Mesodermal cell (in vitro differentiated cells): Measurements from ENCODE around the gene SLC6A9.

Source experiments
- H3K27ac ChIP-seq: 2 replicates; pipeline ENCODE4 v1.7.0; 2013; ENCODE audit warnings: mild to moderate bottlenecking, low read depth, low read length, moderate library complexity; ENCODE audit not compliant: severe bottlenecking
- H3K36me3 ChIP-seq: 2 replicates; pipeline ENCODE4 v1.7.1; 2013; ENCODE audit warnings: mild to moderate bottlenecking, low read length, moderate library complexity; ENCODE audit not compliant: control insufficient read depth, insufficient read depth
- H3K4me1 ChIP-seq: one replicate; pipeline ENCODE4 v1.7.1; 2013; ENCODE audit warnings: mild to moderate bottlenecking, low read length; ENCODE audit not compliant: insufficient read depth, control insufficient read depth, poor library complexity, severe bottlenecking
- H3K4me3 ChIP-seq: 2 replicates; pipeline ENCODE4 v1.7.0; 2013; ENCODE audit warnings: low read length, control low read depth, mild to moderate bottlenecking; ENCODE audit not compliant: insufficient read depth, poor library complexity, severe bottlenecking; ENCODE audit errors: extremely low read depth
- H3K9me3 ChIP-seq: 2 replicates; pipeline ENCODE4 v1.7.1; 2013; ENCODE audit warnings: mild to moderate bottlenecking, low read length, moderate library complexity; ENCODE audit not compliant: control insufficient read depth
- WGBS, 2 experiments: methylation state at CpG; one replicate each; pipeline ENCODE4 v1.1.5; 2013; ENCODE audit warnings: missing lambda C conversion rate in 2 of 2; ENCODE audit not compliant: insufficient coverage in 2 of 2; 5-methylcytosine and 5-hydroxymethylcytosine counted together

Gene SLC6A9

GRCh38 chr1:44029260-44029910 is 1.9 kb downstream of the SLC6A9 start:
- H3K4me3 ChIP-seq = peak overlapping the region; percentile 87
- 37 to 43% methylated on average over 15 to 17 of the region's 17 CpGs for WGBS, 2 experiments
- H3K4me1 ChIP-seq = peaks cover 10% of the 10 kb centered on the region

DNA sequence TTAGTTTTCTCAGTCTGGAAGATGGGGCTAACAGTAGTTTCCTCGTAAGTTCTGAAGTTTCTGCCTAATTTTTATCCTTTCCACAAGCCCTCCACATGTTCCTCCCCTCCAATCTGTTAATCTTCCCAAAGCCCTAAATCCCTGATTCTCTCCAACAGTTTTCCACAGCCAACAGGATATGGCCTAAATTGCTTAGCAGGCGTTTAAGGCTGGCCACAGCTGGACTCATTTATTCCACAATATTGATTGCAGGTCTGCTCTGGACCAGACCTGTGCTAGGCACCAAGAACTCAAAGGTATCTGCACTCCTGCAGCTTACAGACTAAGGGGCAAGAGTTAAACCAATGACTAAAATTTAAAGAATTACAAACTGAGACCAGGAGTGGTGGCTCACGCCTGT is 3.9 kb downstream of the SLC6A9 start:
- Histone ChIP-seq H3K9me3 (no peaks in the 10 kb centered on the region), H3K4me3 (no peak overlapping the region), H3K27ac (no peak overlapping the region), H3K36me3 (peaks cover 15% of the 10 kb centered on the region), H3K4me1 (peaks cover 10% of the 10 kb centered on the region)
- WGBS, 2 experiments = 93 to 100% methylated on average over 2 to 3 of the region's 3 CpGs

More at GRCh38 chr1:44029260-44029910, 1.9 kb downstream of the SLC6A9 start:
- no peaks in the 10 kb centered on the region for H3K9me3 ChIP-seq
- peaks cover 6% of the 10 kb centered on the region for H3K36me3 ChIP-seq
- H3K27ac ChIP-seq = peak overlapping the region; percentile 91

DNA sequence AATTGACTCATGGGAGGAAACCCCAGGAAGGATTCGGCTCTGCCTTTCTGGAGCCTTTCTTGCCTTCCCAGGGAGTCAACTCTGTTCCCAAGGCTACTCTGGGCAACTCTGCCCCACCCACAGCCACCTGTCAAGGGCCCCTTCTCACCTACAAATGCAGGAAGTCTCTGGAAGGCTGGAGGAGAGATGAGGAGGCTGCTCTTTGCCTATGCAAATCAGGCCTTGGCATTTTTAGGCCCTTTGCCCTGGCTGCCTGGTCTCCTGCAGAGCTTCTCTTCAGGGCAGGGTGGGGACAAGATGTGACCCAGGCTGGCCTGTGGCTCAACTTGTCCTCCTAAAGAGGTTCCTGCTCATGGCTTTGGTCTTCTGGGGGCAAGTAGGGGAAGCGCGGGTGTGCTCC is 5.4 kb downstream of the SLC6A9 start:
- WGBS, 2 experiments = 100% methylated on average over 1 of the region's 3 CpGs
- Histone ChIP-seq H3K36me3 (peaks cover 26% of the 10 kb centered on the region), H3K27ac (no peak overlapping the region), H3K9me3 (no peaks in the 10 kb centered on the region), H3K4me1 (peaks cover 5% of the 10 kb centered on the region), H3K4me3 (no peak overlapping the region)

GRCh38 chr1:44024903-44025525 is 6.2 kb downstream of the SLC6A9 start:
- Histone ChIP-seq H3K4me3 (no peak overlapping the region), H3K36me3 (peaks cover 26% of the 10 kb centered on the region), H3K4me1 (peaks cover 5% of the 10 kb centered on the region), H3K27ac (no peak overlapping the region), H3K9me3 (no peaks in the 10 kb centered on the region)
- 88 to 96% methylated on average over 13 of the region's 13 CpGs for whole genome bisulfite sequencing, 2 experiments

- WGBS, 2 experiments = 96% methylated on average over 11 to 13 of the region's 14 CpGs
- no peak overlapping the region for H3K4me3 ChIP-seq
- H3K9me3 ChIP-seq = no peaks in the 10 kb centered on the region
- H3K36me3 ChIP-seq = peaks cover 26% of the 10 kb centered on the region
- peaks cover 5% of the 10 kb centered on the region for H3K4me1 ChIP-seq
- H3K27ac ChIP-seq = no peak overlapping the region
These were observed 7.0 kb downstream of the SLC6A9 start for GRCh38 chr1:44024031-44024902.

DNA sequence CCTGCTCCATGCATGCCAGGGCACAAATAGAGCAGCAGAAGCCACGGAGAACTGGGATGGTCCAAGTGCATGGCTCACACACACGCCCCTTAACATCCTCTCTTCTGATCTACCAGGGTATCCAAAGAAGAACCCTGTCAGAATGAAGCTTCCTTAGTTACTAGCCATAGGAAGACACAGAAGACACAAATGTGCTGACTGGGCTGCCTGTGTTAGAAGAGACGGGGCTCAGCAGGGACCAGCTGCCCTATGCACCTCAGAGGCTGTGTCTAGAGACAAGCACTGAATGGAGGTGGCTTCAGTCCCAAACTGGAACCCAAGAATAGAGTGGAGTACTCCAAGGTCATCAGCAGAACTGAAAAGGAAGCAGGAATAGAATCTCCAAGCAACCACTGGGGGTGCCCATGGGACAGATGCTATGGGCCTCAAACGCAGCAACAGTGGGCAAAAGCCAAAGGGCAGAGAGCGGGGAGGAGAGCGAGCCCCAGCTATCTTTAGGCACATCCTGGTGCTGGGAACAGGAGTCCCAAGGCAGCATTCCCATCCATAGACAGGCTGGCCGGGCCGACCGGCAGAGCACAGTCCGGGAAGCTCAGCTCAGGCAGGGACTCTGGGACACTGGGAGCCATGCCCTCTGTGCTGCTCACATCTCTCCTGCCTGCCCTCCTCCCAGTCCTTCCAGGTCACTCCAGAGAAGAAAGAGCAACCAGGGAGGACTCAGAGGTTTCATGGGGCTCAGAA is 9.5 kb downstream of the SLC6A9 start:
- H3K4me3 ChIP-seq = no peak overlapping the region
- H3K36me3 ChIP-seq = peaks cover 22% of the 10 kb centered on the region
- no peaks in the 10 kb centered on the region for H3K9me3 ChIP-seq
- WGBS, 2 experiments = 92 to 94% methylated on average over 8 to 10 of the region's 10 CpGs
- H3K4me1 ChIP-seq = no peaks in the 10 kb centered on the region
- H3K27ac ChIP-seq = no peak overlapping the region

GRCh38 chr1:44021156-44021555 is 10.1 kb downstream of the SLC6A9 start:
- Histone ChIP-seq H3K9me3 (no peaks in the 10 kb centered on the region), H3K36me3 (peaks cover 20% of the 10 kb centered on the region), H3K4me1 (no peaks in the 10 kb centered on the region), H3K27ac (no peak overlapping the region), H3K4me3 (no peak overlapping the region)
- 91 to 93% methylated on average over 4 to 8 of the region's 8 CpGs for whole genome bisulfite sequencing, 2 experiments

DNA sequence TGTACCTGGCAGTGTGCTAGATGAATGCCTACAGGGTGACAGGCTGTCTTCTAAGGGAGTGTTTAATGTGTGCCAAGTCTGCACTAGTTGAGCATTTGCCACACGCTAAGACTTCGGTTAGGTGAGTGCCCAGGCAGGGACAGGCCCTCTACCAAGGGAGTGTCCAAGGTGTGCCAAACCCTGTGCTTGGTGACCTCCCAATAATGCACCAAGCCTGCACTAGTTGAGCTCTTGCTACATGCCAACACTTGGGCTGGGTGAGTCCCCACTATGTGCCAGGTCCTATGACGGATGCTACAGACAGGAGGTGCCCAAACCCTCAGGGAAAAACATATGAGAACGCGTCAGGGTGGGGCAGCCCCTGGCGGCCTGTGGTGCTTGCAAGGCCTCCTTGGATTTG is 10.8 kb downstream of the SLC6A9 start:
- Histone ChIP-seq H3K36me3 (peaks cover 20% of the 10 kb centered on the region), H3K27ac (no peak overlapping the region), H3K4me3 (no peak overlapping the region), H3K9me3 (no peaks in the 10 kb centered on the region), H3K4me1 (no peaks in the 10 kb centered on the region)
- WGBS, 2 experiments = 87 to 90% methylated on average over 6 of the region's 6 CpGs

- Histone ChIP-seq H3K4me1 (no peaks in the 10 kb centered on the region), H3K27ac (no peak overlapping the region), H3K4me3 (no peak overlapping the region), H3K36me3 (peaks cover 20% of the 10 kb centered on the region), H3K9me3 (no peaks in the 10 kb centered on the region)
- WGBS, 2 experiments = 90 to 91% methylated on average over 9 to 13 of the region's 13 CpGs
These were observed 11.8 kb downstream of the SLC6A9 start for GRCh38 chr1:44019466-44019948.

- Histone ChIP-seq H3K4me3 (no peak overlapping the region), H3K9me3 (no peaks in the 10 kb centered on the region), H3K36me3 (peaks cover 7% of the 10 kb centered on the region), H3K4me1 (no peaks in the 10 kb centered on the region), H3K27ac (peak overlapping the region; percentile 23)
- 88 to 97% methylated on average over 4 to 6 of the region's 20 CpGs for WGBS, 2 experiments
These were observed 14.3 kb downstream of the SLC6A9 start for GRCh38 chr1:44016890-44017400.
